ENCODE measurements around the gene IER3.
"Not testable (repeated sequence)": the region's sequence is repeated elsewhere in the genome, so short reads cannot be mapped to it uniquely, and the experiment has no call there.

Gene IER3

DNA sequence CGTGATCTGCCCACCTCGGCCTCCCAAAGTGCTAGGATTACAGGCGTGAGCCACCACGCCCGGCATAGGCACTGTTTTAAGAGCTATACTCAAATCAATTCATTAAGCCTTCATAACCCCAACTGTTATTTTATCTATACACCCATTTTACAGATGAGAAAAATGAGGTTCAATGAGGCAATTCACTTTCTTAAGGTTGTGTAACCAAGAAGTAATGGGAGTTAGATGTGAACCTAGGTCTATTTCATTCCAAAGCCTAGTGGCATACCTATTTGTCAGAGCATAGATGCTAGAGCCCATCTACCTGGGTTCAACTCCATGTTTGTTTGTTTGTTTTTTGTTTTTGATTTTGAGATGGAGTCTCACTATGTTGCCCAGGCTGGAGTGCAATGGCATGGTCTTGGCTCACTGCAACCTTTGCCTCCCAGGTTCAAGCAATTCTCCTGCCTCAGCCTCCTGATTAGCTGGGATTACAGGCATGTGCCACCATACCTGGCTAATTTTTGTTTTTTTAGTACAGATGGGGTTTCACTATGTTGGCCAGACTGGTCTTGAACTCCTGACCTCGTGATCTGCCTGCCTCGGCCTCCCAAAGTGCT, 12.2 kb upstream of the IER3 start:
- H2AK5ac ChIP-seq (ENCODE audit: low read depth, low read length); H3K36me3 ChIP-seq (replicated peaks in 1 of 2; ENCODE audit: control insufficient read depth in 2 of 2, insufficient read depth in 2 of 2, low read length in 2 of 2); H3K4me1 ChIP-seq (ENCODE audit: control insufficient read depth in 2 of 2, insufficient read depth in 1 of 2, low read depth in 1 of 2, low read length in 2 of 2); H3K23ac ChIP-seq (ENCODE audit: low read depth, low read length, poor library complexity); H3K27ac ChIP-seq (replicated peaks; ENCODE audit: low read length); H3K79me1 ChIP-seq (ENCODE audit: low read depth, low read length); H3K18ac ChIP-seq (ENCODE audit: low read length); H4K8ac ChIP-seq (ENCODE audit: low read depth, low read length); H3K4ac ChIP-seq (ENCODE audit: low read length); H2AFZ ChIP-seq (ENCODE audit: low read length); H3K9me3 ChIP-seq (replicated peaks in 1 of 2; ENCODE audit: control insufficient read depth in 2 of 2, insufficient read depth in 1 of 2, low read depth in 1 of 2, low read length in 2 of 2); H3K4me3 ChIP-seq (ENCODE audit: low read length in 2 of 2); H2BK120ac ChIP-seq (ENCODE audit: low read depth, low read length); H2BK5ac ChIP-seq (ENCODE audit: low read length); H2BK12ac ChIP-seq (ENCODE audit: low read length); H3K9ac ChIP-seq (ENCODE audit: low read depth, low read length, poor library complexity); H4K91ac ChIP-seq (ENCODE audit: low read depth, low read length, poor library complexity); H3K14ac ChIP-seq (ENCODE audit: low read length); H2BK15ac ChIP-seq (ENCODE audit: low read length); H3K27me3 ChIP-seq (ENCODE audit: control insufficient read depth in 3 of 3, insufficient read depth in 3 of 3, low read depth in 1 of 3, low read length in 3 of 3); H3K4me2 ChIP-seq (ENCODE audit: insufficient read depth, low read length, poor library complexity, severe bottlenecking); DNase-seq (ENCODE audit: low spot score): not testable (repeated sequence)
- WGBS, 2 donors (ENCODE audit: extremely low coverage in 2 of 2, insufficient read length in 2 of 2, insufficient replicate concordance in 1 of 2) = no CpG with 5 or more reads among the region's 7 CpGs

DNA sequence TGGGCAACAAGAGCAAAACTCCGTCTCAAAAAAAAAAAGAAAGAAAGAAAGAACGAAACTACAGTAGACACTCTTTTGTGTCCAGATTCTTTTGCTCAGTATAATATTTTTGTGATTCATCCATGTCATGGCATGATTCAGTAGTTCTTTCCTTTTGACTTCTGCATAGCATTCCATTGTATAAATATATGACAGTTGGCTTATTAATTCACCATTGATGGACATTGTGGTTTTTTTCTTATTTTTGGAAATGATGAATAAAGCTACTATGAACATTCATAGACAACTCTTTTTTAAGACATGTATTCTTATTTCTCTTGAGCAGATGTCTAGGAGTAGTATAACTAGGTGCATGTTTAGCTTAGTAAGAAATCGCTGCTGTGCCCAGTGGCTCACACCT, 10.3 kb upstream of the IER3 start:
- no peak overlapping the region for H3K4ac ChIP-seq (ENCODE audit: low read length)
- no peak overlapping the region for H2BK5ac ChIP-seq (ENCODE audit: low read length)
- H3K18ac ChIP-seq (ENCODE audit: low read length) = no peak overlapping the region
- peaks cover 4 to 5% of the 10 kb centered on the region in 2 donors for H3K4me1 ChIP-seq (ENCODE audit: control insufficient read depth in 2 of 2, insufficient read depth in 1 of 2, low read depth in 1 of 2, low read length in 2 of 2)
- no peak for DNase-seq (ENCODE audit: low spot score)
- no peak overlapping the region for H3K4me2 ChIP-seq (ENCODE audit: insufficient read depth, low read length, poor library complexity, severe bottlenecking)
- H3K14ac ChIP-seq (ENCODE audit: low read length) = no peak overlapping the region
- H2BK12ac ChIP-seq (ENCODE audit: low read length) = no peak overlapping the region
- H4K8ac ChIP-seq (ENCODE audit: low read depth, low read length) = no peak overlapping the region
- H2AK5ac ChIP-seq (ENCODE audit: low read depth, low read length) = no peak overlapping the region
- no peak overlapping the region for H3K4me3 ChIP-seq (ENCODE audit: low read length in 2 of 2)
- H2BK15ac ChIP-seq (ENCODE audit: low read length) = no peak overlapping the region
- peaks cover 0 to under 1% of the 10 kb centered on the region in 2 donors for H3K9me3 ChIP-seq (replicated peaks in 1 of 2; ENCODE audit: control insufficient read depth in 2 of 2, insufficient read depth in 1 of 2, low read depth in 1 of 2, low read length in 2 of 2)
- H2BK120ac ChIP-seq (ENCODE audit: low read depth, low read length) = no peak overlapping the region
- no peaks in the 10 kb centered on the region for H3K36me3 ChIP-seq (replicated peaks in 1 of 2; ENCODE audit: control insufficient read depth in 2 of 2, insufficient read depth in 2 of 2, low read length in 2 of 2)
- H3K79me1 ChIP-seq (ENCODE audit: low read depth, low read length) = peaks cover 2% of the 10 kb centered on the region
- H2AFZ ChIP-seq (ENCODE audit: low read length) = no peak overlapping the region
- H3K27me3 ChIP-seq (ENCODE audit: control insufficient read depth in 3 of 3, insufficient read depth in 3 of 3, low read depth in 1 of 3, low read length in 3 of 3) = no peaks in the 10 kb centered on the region
- no peak overlapping the region for H3K9ac ChIP-seq (ENCODE audit: low read depth, low read length, poor library complexity)
- no peak overlapping the region for H3K27ac ChIP-seq (replicated peaks; ENCODE audit: low read length)
- no peak overlapping the region for H3K23ac ChIP-seq (ENCODE audit: low read depth, low read length, poor library complexity)
- no peak overlapping the region for H4K91ac ChIP-seq (ENCODE audit: low read depth, low read length, poor library complexity)
- no CpG with 5 or more reads among the region's 3 CpGs for WGBS, 2 donors (ENCODE audit: extremely low coverage in 2 of 2, insufficient read length in 2 of 2, insufficient replicate concordance in 1 of 2)

GRCh38 chr6:30752157-30752927, 8.0 kb upstream of the IER3 start:
- Histone ChIP-seq H3K14ac (ENCODE audit: low read length) (no peak overlapping the region), H2BK15ac (ENCODE audit: low read length) (no peak overlapping the region), H2BK120ac (ENCODE audit: low read depth, low read length) (no peak overlapping the region), H3K79me1 (ENCODE audit: low read depth, low read length) (peaks cover 2% of the 10 kb centered on the region), H3K18ac (ENCODE audit: low read length) (no peak overlapping the region), H3K27ac (replicated peaks; ENCODE audit: low read length) (no peak overlapping the region), H3K9me3 (replicated peaks in 1 of 2; ENCODE audit: control insufficient read depth in 2 of 2, insufficient read depth in 1 of 2, low read depth in 1 of 2, low read length in 2 of 2) (peaks cover 0 to 2% of the 10 kb centered on the region in 2 donors), H3K36me3 (replicated peaks in 1 of 2; ENCODE audit: control insufficient read depth in 2 of 2, insufficient read depth in 2 of 2, low read length in 2 of 2) (no peaks in the 10 kb centered on the region), H2BK5ac (ENCODE audit: low read length) (no peak overlapping the region), H2BK12ac (ENCODE audit: low read length) (no peak overlapping the region), H3K9ac (ENCODE audit: low read depth, low read length, poor library complexity) (no peak overlapping the region), H3K23ac (ENCODE audit: low read depth, low read length, poor library complexity) (no peak overlapping the region), H4K91ac (ENCODE audit: low read depth, low read length, poor library complexity) (no peak overlapping the region), H2AK5ac (ENCODE audit: low read depth, low read length) (no peak overlapping the region), H4K8ac (ENCODE audit: low read depth, low read length) (no peak overlapping the region), H3K27me3 (ENCODE audit: control insufficient read depth in 3 of 3, insufficient read depth in 3 of 3, low read depth in 1 of 3, low read length in 3 of 3) (no peaks in the 10 kb centered on the region), H3K4me2 (ENCODE audit: insufficient read depth, low read length, poor library complexity, severe bottlenecking) (no peak overlapping the region), H3K4me3 (ENCODE audit: low read length in 2 of 2) (no peak overlapping the region), H3K4me1 (ENCODE audit: control insufficient read depth in 2 of 2, insufficient read depth in 1 of 2, low read depth in 1 of 2, low read length in 2 of 2) (peaks cover 2% of the 10 kb centered on the region in 2 donors), H3K4ac (ENCODE audit: low read length) (no peak overlapping the region), H2AFZ (ENCODE audit: low read length) (peak overlapping the region; percentile 81)
- no CpG with 5 or more reads among the region's 12 CpGs for WGBS, 2 donors (ENCODE audit: extremely low coverage in 2 of 2, insufficient read length in 2 of 2, insufficient replicate concordance in 1 of 2)
- no peak for DNase-seq (ENCODE audit: low spot score)

- H3K14ac ChIP-seq (ENCODE audit: low read length) = no peak overlapping the region
- no peak overlapping the region for H3K27ac ChIP-seq (replicated peaks; ENCODE audit: low read length)
- no peak for DNase-seq (ENCODE audit: low spot score)
Measured at GRCh38 chr6:30750379-30750668, 6.0 kb upstream of the IER3 start.

More at GRCh38 chr6:30750379-30750668, 6.0 kb upstream of the IER3 start:
- Histone ChIP-seq H3K27me3 (ENCODE audit: control insufficient read depth in 3 of 3, insufficient read depth in 3 of 3, low read depth in 1 of 3, low read length in 3 of 3) (no peaks in the 10 kb centered on the region), H2AK5ac (ENCODE audit: low read depth, low read length) (no peak overlapping the region), H3K4me3 (ENCODE audit: low read length in 2 of 2) (no peak overlapping the region), H2BK12ac (ENCODE audit: low read length) (no peak overlapping the region), H3K4ac (ENCODE audit: low read length) (no peak overlapping the region), H2BK5ac (ENCODE audit: low read length) (no peak overlapping the region), H3K9ac (ENCODE audit: low read depth, low read length, poor library complexity) (no peak overlapping the region), H3K18ac (ENCODE audit: low read length) (no peak overlapping the region), H3K23ac (ENCODE audit: low read depth, low read length, poor library complexity) (no peak overlapping the region), H3K9me3 (replicated peaks in 1 of 2; ENCODE audit: control insufficient read depth in 2 of 2, insufficient read depth in 1 of 2, low read depth in 1 of 2, low read length in 2 of 2) (peaks cover 0 to 2% of the 10 kb centered on the region in 2 donors), H3K4me1 (ENCODE audit: control insufficient read depth in 2 of 2, insufficient read depth in 1 of 2, low read depth in 1 of 2, low read length in 2 of 2) (peaks cover 2% of the 10 kb centered on the region in 2 donors), H3K36me3 (replicated peaks in 1 of 2; ENCODE audit: control insufficient read depth in 2 of 2, insufficient read depth in 2 of 2, low read length in 2 of 2) (no peaks in the 10 kb centered on the region), H4K91ac (ENCODE audit: low read depth, low read length, poor library complexity) (no peak overlapping the region), H2BK15ac (ENCODE audit: low read length) (no peak overlapping the region), H3K4me2 (ENCODE audit: insufficient read depth, low read length, poor library complexity, severe bottlenecking) (no peak overlapping the region), H4K8ac (ENCODE audit: low read depth, low read length) (no peak overlapping the region), H3K79me1 (ENCODE audit: low read depth, low read length) (no peaks in the 10 kb centered on the region), H2AFZ (ENCODE audit: low read length) (no peak overlapping the region), H2BK120ac (ENCODE audit: low read depth, low read length) (no peak overlapping the region)
